Tibial artery (tissue), 4 donors: ENCODE measurements around the gene PRSS1.
"Not testable (repeated sequence)": the region's sequence is repeated elsewhere in the genome, so short reads cannot be mapped to it uniquely, and the experiment has no call there.

Experiments
- DNase-seq, 2 donors: peaks; one replicate each; pipeline ENCODE4 v3.0.0-alpha.2; 2019
- H3K27ac ChIP-seq, 2 donors: fragments of 200-600 bp; sonication (generic) in 1 of 2; 1 replicate in 1 of 2; 2 replicates in 1 of 2; pipeline ENCODE4 v1.5.1; 2018 to 2019; ENCODE audit warnings: mild to moderate bottlenecking in 1 of 2
- H3K27me3 ChIP-seq, 2 donors: fragments of 200-600 bp; sonication (generic) in 1 of 2; one replicate each; pipeline versions ENCODE4 v1.5.1 to v1.6.0; 2016 to 2019
- H3K36me3 ChIP-seq, 3 donors: fragments of 200-600 bp; sonication (generic) in 2 of 3; one replicate each; pipeline ENCODE4 v1.5.1; 2016 to 2019; ENCODE audit warnings: mild to moderate bottlenecking in 2 of 3
- H3K4me1 ChIP-seq, 4 donors: fragments of 200-600 bp; sonication (generic) in 2 of 4; 1 replicate in 3 of 4; 2 replicates in 1 of 4; pipeline ENCODE4 v1.5.1; 2016 to 2019
- H3K4me3 ChIP-seq, 2 donors: fragments of 200-600 bp; sonication (generic) in 1 of 2; 1 replicate in 1 of 2; 2 replicates in 1 of 2; pipeline ENCODE4 v1.5.1; 2018 to 2019; ENCODE audit warnings: mild to moderate bottlenecking in 2 of 2
- H3K9me3 ChIP-seq, 3 donors: fragments of 200-600 bp; sonication (generic) in 1 of 3; one replicate each; pipeline ENCODE4 v1.5.1; 2016 to 2019
- CTCF ChIP-seq, 2 experiments: fragments of 200-600 bp in 1 of 2; fragments of 450-650 bp in 1 of 2; IDR thresholded peaks; one replicate each; pipeline ENCODE4 v1.5.1; 2017 to 2019; ENCODE audit warnings: antibody characterized with exemption in 2 of 2, mild to moderate bottlenecking in 1 of 2, moderate library complexity in 1 of 2
- intact Hi-C: fragments of 100-400 bp; cut with DNase I; formaldehyde crosslinking; loops from one replicate; pipeline ENCODE4 v1.15.0; 2023; ENCODE audit warnings: low total_unique reads

Gene PRSS1

GRCh38 chr7:142759433-142759832 lies 10.2 kb downstream of the PRSS1 start:
- H3K36me3 ChIP-seq: no peaks in the 10 kb centered on the region
- H3K27ac ChIP-seq: no peak overlapping the region
- TF ChIP-seq CTCF (IDR thresholded peaks at IDR 0.05): no peak
- H3K27me3 ChIP-seq: peaks cover 0 to 3% of the 10 kb centered on the region in 2 donors
- intact Hi-C loops: no loop called here
- no peak overlapping the region for H3K4me3 ChIP-seq
- no peaks in the 10 kb centered on the region for H3K4me1 ChIP-seq
- H3K9me3 ChIP-seq: no peaks in the 10 kb centered on the region
- no peak for DNase-seq

GRCh38 chr7:142760071-142760642 lies 10.9 kb downstream of the PRSS1 start:
- Histone ChIP-seq H3K4me3 (no peak overlapping the region), H3K27ac (no peak overlapping the region), H3K27me3 (peaks cover 0 to 3% of the 10 kb centered on the region in 2 donors), H3K4me1 (no peaks in the 10 kb centered on the region), H3K9me3 (no peaks in the 10 kb centered on the region), H3K36me3 (no peaks in the 10 kb centered on the region)
- no peak for DNase-seq
- no peak for TF ChIP-seq CTCF (IDR thresholded peaks at IDR 0.05)
- intact Hi-C loops: no loop called here

GRCh38 chr7:142761606-142762005 lies 12.3 kb downstream of the PRSS1 start:
- H3K4me1 ChIP-seq, H3K36me3 ChIP-seq, H3K4me3 ChIP-seq, H3K27me3 ChIP-seq, DNase-seq, H3K27ac ChIP-seq, H3K9me3 ChIP-seq, intact Hi-C loops: not testable (repeated sequence)

GRCh38 chr7:142762104-142762503 lies 12.8 kb downstream of the PRSS1 start:
- Histone ChIP-seq H3K27me3 (peaks cover 0 to 3% of the 10 kb centered on the region in 2 donors), H3K36me3 (no peaks in the 10 kb centered on the region), H3K9me3 (no peaks in the 10 kb centered on the region), H3K27ac (no peak overlapping the region), H3K4me1 (no peaks in the 10 kb centered on the region), H3K4me3 (no peak overlapping the region)
- TF ChIP-seq CTCF (IDR thresholded peaks at IDR 0.05): no peak
- intact Hi-C loops: no loop called here
- DNase-seq: no peak

- intact Hi-C loops: no loop called here
- H3K36me3 ChIP-seq: no peaks in the 10 kb centered on the region
- TF ChIP-seq CTCF (IDR thresholded peaks at IDR 0.05): no peak
- H3K27ac ChIP-seq: no peak overlapping the region
- no peaks in the 10 kb centered on the region for H3K4me1 ChIP-seq
- H3K27me3 ChIP-seq: peaks cover 0 to 7% of the 10 kb centered on the region in 2 donors
- no peaks in the 10 kb centered on the region for H3K9me3 ChIP-seq
- DNase-seq: no peak
- H3K4me3 ChIP-seq: no peak overlapping the region
Observed at GRCh38 chr7:142767451-142767850, 18.2 kb downstream of the PRSS1 start.

GRCh38 chr7:142767861-142768260 lies 18.6 kb downstream of the PRSS1 start:
- H3K27me3 ChIP-seq: peaks cover 0 to 7% of the 10 kb centered on the region in 2 donors
- H3K4me3 ChIP-seq: no peak overlapping the region
- no peaks in the 10 kb centered on the region for H3K4me1 ChIP-seq
- H3K9me3 ChIP-seq: no peaks in the 10 kb centered on the region
- H3K27ac ChIP-seq: no peak overlapping the region
- no peak for DNase-seq
- H3K36me3 ChIP-seq: no peaks in the 10 kb centered on the region
- intact Hi-C loops: no loop called here
- TF ChIP-seq CTCF (IDR thresholded peaks at IDR 0.05): no peak

GRCh38 chr7:142768885-142769284 lies 19.6 kb downstream of the PRSS1 start:
- H3K27me3 ChIP-seq, DNase-seq, H3K27ac ChIP-seq, H3K9me3 ChIP-seq, H3K4me1 ChIP-seq, intact Hi-C loops, H3K4me3 ChIP-seq, H3K36me3 ChIP-seq: not testable (repeated sequence)
